ENCODE results near the gene ZNF213. TPM values are rescaled to one million over a fixed set of nuclear protein-coding genes. Genes with fewer than 3 reads are reported as not detected.

ZNF213 gene
- polyA plus RNA-seq, 1 donor (not counting 4 experiments of a cell fraction or from before 2014, with no cell fraction given), result 0.51 TPM

- Histone ChIP-seq H3K79me2 (ENCODE audit: control insufficient read depth, insufficient read depth, low read length) (no peaks in the 10 kb centered on the region), H3K27ac (ENCODE audit: control insufficient read depth, insufficient read depth, low read length) (no peak overlapping the region), H3K9ac (ENCODE audit: control insufficient read depth, extremely low read depth, insufficient read depth, low read length) (no peak overlapping the region), H3K4me2 (ENCODE audit: control insufficient read depth, extremely low read depth, insufficient read depth, low read depth, low read length) (no peak overlapping the region), H3K27me3 (ENCODE audit: control insufficient read depth, extremely low read depth, insufficient read depth, low read length) (peaks cover 5% of the 10 kb centered on the region), H2AFZ (ENCODE audit: control insufficient read depth, low read length) (no peak overlapping the region), H3K4me1 (ENCODE audit: control insufficient read depth, extremely low read depth, insufficient read depth, low read length) (no peaks in the 10 kb centered on the region), H3K36me3 (ENCODE audit: control insufficient read depth in 2 of 2, extremely low read depth in 1 of 2, insufficient read depth in 2 of 2, low read length in 2 of 2) (no peaks in the 10 kb centered on the region), H4K20me1 (ENCODE audit: control insufficient read depth, extremely low read depth, insufficient read depth, low read length) (no peaks in the 10 kb centered on the region), H3K4me3 (ENCODE audit: control insufficient read depth in 2 of 3, extremely low read depth in 1 of 3, insufficient read depth in 2 of 3, low read depth in 1 of 3, low read length in 3 of 3) (no peak overlapping the region), H3K9me3 (ENCODE audit: control insufficient read depth, low read depth, low read length) (no peaks in the 10 kb centered on the region), H3K9me1 (ENCODE audit: control insufficient read depth, extremely low read depth, insufficient read depth, low read length) (no peaks in the 10 kb centered on the region)
- TF ChIP-seq EZH2 (IDR thresholded peaks at IDR 0.05; ENCODE audit: low read length), result no peak
- TF ChIP-seq CTCF (optimal IDR thresholded peaks at IDR 0.05 in 1 of 3, IDR thresholded peaks at IDR 0.05 in 1 of 3, conservative IDR thresholded peaks at IDR 0.05 in 1 of 3; ENCODE audit: extremely low read depth in 1 of 3, insufficient read depth in 2 of 3, low read length in 3 of 3), result no peak
- dilution Hi-C loops (cut with MboI; ENCODE audit: extremely low pct_ligation_motif_present, low sequenced_read_pairs), result no loop called here
- DNase-seq (ENCODE audit: low read depth, low spot score), result no peak
- no peak for FAIRE-seq
Measured at GRCh38 chr16:3086596-3087242, 48.1 kb upstream of the ZNF213 start.

- H4K20me1 ChIP-seq (ENCODE audit: control insufficient read depth, extremely low read depth, insufficient read depth, low read length), result no peaks in the 10 kb centered on the region
- H3K4me1 ChIP-seq (ENCODE audit: control insufficient read depth, extremely low read depth, insufficient read depth, low read length), result no peaks in the 10 kb centered on the region
- H3K79me2 ChIP-seq (ENCODE audit: control insufficient read depth, insufficient read depth, low read length), result no peaks in the 10 kb centered on the region
- FAIRE-seq (no peak), DNase-seq (ENCODE audit: low read depth, low spot score) (no peak)
- no peaks in the 10 kb centered on the region for H3K36me3 ChIP-seq (ENCODE audit: control insufficient read depth in 2 of 2, extremely low read depth in 1 of 2, insufficient read depth in 2 of 2, low read length in 2 of 2)
- no peaks in the 10 kb centered on the region for H3K9me1 ChIP-seq (ENCODE audit: control insufficient read depth, extremely low read depth, insufficient read depth, low read length)
- no peak for TF ChIP-seq EZH2 (IDR thresholded peaks at IDR 0.05; ENCODE audit: low read length)
- TF ChIP-seq CTCF (optimal IDR thresholded peaks at IDR 0.05 in 1 of 3, IDR thresholded peaks at IDR 0.05 in 1 of 3, conservative IDR thresholded peaks at IDR 0.05 in 1 of 3; ENCODE audit: extremely low read depth in 1 of 3, insufficient read depth in 2 of 3, low read length in 3 of 3), result peak in 1 of 3 experiments; percentile 32
- H3K4me3 ChIP-seq (ENCODE audit: control insufficient read depth in 2 of 3, extremely low read depth in 1 of 3, insufficient read depth in 2 of 3, low read depth in 1 of 3, low read length in 3 of 3), result no peak overlapping the region
- dilution Hi-C loops (cut with MboI; ENCODE audit: extremely low pct_ligation_motif_present, low sequenced_read_pairs), result no loop called here
- H3K4me2 ChIP-seq (ENCODE audit: control insufficient read depth, extremely low read depth, insufficient read depth, low read depth, low read length), result no peak overlapping the region
- H2AFZ ChIP-seq (ENCODE audit: control insufficient read depth, low read length), result no peak overlapping the region
- H3K9me3 ChIP-seq (ENCODE audit: control insufficient read depth, low read depth, low read length), result no peaks in the 10 kb centered on the region
- no peak overlapping the region for H3K9ac ChIP-seq (ENCODE audit: control insufficient read depth, extremely low read depth, insufficient read depth, low read length)
- no peak overlapping the region for H3K27ac ChIP-seq (ENCODE audit: control insufficient read depth, insufficient read depth, low read length)
- H3K27me3 ChIP-seq (ENCODE audit: control insufficient read depth, extremely low read depth, insufficient read depth, low read length), result peaks cover 5% of the 10 kb centered on the region
Measured at GRCh38 chr16:3087243-3088235, 47.3 kb upstream of the ZNF213 start.

Data from keratinocyte (primary cell).